HUES48 (cell line): ENCODE measurements around the gene HHAT.

Source experiments
- H3K27ac ChIP-seq: one replicate; pipeline ENCODE4 v1.7.0; 2013; ENCODE audit warnings: low read depth, low read length, inconsistent platforms
- H3K27me3 ChIP-seq: 2 replicates; pipeline ENCODE4 v1.6.1; 2013; ENCODE audit warnings: mild to moderate bottlenecking, low read length; ENCODE audit not compliant: control insufficient read depth, insufficient read depth
- H3K36me3 ChIP-seq: 2 replicates; pipeline ENCODE4 v1.6.1; 2013; ENCODE audit warnings: low read length; ENCODE audit not compliant: control insufficient read depth, insufficient read depth
- H3K4me1 ChIP-seq: 2 replicates; pipeline ENCODE4 v1.6.1; 2013; ENCODE audit warnings: mild to moderate bottlenecking, low read length; ENCODE audit not compliant: control insufficient read depth, insufficient read depth
- H3K4me3 ChIP-seq: 2 replicates; pipeline ENCODE4 v1.5.1; 2013; ENCODE audit warnings: mild to moderate bottlenecking, low read depth, low read length
- H3K9ac ChIP-seq: 2 replicates; pipeline ENCODE4 v1.6.1; 2013; ENCODE audit warnings: mild to moderate bottlenecking, low read depth, low read length, moderate library complexity
- H3K9me3 ChIP-seq: 2 replicates; pipeline ENCODE4 v1.6.1; 2013; ENCODE audit warnings: low read length; ENCODE audit not compliant: control insufficient read depth, insufficient read depth

HHAT gene

DNA sequence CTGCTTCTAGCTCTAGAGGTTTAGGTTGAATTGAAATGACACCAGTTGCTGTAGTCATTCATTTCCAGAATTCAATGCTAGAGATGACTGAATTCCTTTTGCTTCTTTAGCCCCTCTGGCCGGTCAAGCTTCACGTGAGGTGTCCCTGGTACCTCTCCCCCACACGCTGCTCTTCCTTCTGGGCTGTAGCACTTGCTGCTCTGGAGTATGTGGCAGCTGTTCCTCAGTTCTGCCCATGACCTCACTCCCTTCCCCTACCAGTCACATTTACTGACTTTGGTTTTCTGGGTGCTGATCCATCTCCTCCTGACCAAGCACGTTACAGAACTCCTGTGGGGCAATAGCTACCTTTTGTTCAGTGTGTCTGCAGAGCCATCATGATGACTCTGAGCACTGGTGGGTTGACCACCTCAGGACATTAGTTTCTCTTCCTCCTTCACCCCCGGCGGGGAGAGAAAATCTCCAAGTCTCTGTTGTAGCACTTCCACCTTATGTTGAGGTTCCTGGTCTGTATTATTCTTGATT lies 128.1 kb downstream of the HHAT start:
- no peaks in the 10 kb centered on the region for H3K27me3 ChIP-seq
- 0 out of 2 replicates have a peak, but pooled peaks cover 5% of the 10 kb centered on the region for H3K4me1 ChIP-seq

DNA sequence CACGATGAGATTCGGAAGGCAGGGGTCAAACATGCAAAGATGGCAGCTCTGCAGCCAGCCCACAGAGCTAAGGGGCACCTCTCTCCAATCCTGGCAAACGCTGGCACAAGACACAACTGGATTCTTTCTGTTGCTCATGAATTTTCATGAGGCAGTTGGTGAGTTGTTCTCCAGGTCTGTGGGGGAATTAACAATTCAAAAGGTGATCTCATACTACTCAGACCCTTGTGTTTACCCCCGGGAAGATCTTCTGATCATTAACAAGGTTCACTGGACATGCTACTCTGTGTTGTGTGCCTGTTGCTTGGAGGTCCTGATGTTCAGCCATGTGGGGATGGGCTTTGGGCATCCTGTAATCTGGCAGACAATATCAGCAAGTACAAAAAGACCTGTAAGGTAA lies 128.9 kb downstream of the HHAT start:
- Histone ChIP-seq H3K9ac (no peak overlapping the region), H3K4me3 (no peak overlapping the region), H3K4me1 (0 out of 2 replicates have a peak, but pooled peaks cover 5% of the 10 kb centered on the region), H3K27ac (no peak overlapping the region), H3K9me3 (no peaks in the 10 kb centered on the region), H3K27me3 (no peaks in the 10 kb centered on the region), H3K36me3 (no peaks in the 10 kb centered on the region)

More for the DNA sequence above, 128.1 kb downstream of the HHAT start:
- no peak overlapping the region for H3K9ac ChIP-seq
- H3K9me3 ChIP-seq, result no peaks in the 10 kb centered on the region
- H3K27ac ChIP-seq, result no peak overlapping the region
- H3K4me3 ChIP-seq, result no peak overlapping the region
- no peaks in the 10 kb centered on the region for H3K36me3 ChIP-seq

DNA sequence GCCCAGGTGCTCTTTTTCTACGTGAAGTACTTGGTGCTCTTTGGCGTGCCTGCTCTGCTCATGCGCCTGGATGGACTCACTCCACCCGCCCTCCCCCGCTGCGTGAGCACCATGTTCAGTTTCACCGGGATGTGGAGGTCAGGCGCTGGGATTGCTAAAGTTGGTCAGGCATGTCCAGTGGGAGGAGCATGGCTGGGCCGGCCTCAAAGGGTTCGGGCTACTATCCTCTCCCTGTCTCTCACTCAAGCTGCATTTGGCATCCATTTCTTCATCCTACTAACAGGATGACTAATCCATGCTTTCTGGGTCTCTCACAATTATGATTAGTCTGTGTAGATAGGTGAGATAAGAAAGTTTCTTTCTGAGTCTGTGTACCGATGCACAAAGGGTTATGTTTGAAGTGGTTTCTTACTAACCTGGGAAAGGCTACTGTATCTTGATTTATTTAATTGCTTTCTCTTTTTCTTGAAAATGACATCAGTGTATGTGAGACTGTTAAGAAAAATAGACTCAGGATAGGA lies 135.9 kb downstream of the HHAT start:
- Histone ChIP-seq H3K4me1 (no peaks in the 10 kb centered on the region), H3K36me3 (no peaks in the 10 kb centered on the region), H3K27ac (no peak overlapping the region), H3K4me3 (no peak overlapping the region), H3K9me3 (no peaks in the 10 kb centered on the region), H3K9ac (no peak overlapping the region), H3K27me3 (no peaks in the 10 kb centered on the region)

DNA sequence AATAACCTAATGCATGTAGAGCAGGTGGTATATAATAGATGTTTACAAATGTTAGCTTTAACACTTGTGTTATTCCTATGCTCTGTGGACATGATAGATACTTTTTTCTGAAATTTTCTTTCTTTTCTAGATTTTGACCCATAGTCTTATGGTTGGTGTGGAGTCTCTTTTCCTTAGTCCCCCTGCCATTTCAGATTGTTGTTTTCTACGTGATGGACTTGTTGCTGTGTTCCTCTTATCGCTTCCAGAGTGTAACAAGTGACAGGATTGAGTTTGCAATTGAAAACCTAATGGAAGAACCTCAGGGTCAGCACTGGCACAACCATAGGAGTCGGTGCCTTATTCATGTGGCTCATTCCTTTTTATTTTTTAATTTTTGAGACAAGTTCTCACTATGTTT lies 136.4 kb downstream of the HHAT start:
- Histone ChIP-seq H3K4me1 (no peaks in the 10 kb centered on the region), H3K27ac (no peak overlapping the region), H3K9ac (no peak overlapping the region), H3K36me3 (no peaks in the 10 kb centered on the region), H3K4me3 (no peak overlapping the region), H3K9me3 (no peaks in the 10 kb centered on the region), H3K27me3 (no peaks in the 10 kb centered on the region)

DNA sequence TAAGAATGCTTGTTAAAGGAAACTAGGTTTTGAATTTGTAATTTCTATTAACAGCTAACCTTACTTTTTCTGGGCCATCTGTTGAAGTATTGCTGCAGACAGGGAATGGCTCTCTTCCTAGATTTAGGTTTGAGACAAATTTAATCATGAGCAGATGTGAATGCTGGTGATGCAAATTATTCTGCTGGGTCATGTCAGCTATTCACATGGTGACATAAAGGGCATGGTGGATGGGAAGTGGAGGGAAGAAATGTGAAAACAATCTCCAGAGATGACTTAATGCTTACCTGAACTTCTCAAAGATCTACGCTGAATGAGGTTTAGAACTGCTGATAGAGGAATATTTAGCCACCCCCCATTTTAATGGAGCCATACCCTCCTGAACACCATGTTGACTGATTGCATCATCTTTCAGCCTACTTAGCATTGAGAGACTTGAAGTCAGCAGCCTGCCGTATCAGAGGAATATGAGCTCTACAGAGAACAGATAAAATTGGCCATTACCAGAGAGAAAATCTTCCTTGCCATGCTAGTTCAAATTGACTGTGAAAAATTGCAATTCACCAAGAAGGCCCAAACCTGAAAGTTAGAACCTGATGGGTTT lies 138.8 kb downstream of the HHAT start:
- H3K9ac ChIP-seq, result no peak overlapping the region
- no peaks in the 10 kb centered on the region for H3K4me1 ChIP-seq
- H3K27ac ChIP-seq, result no peak overlapping the region
- no peaks in the 10 kb centered on the region for H3K27me3 ChIP-seq
- no peak overlapping the region for H3K4me3 ChIP-seq
- no peaks in the 10 kb centered on the region for H3K36me3 ChIP-seq
- H3K9me3 ChIP-seq, result no peaks in the 10 kb centered on the region

DNA sequence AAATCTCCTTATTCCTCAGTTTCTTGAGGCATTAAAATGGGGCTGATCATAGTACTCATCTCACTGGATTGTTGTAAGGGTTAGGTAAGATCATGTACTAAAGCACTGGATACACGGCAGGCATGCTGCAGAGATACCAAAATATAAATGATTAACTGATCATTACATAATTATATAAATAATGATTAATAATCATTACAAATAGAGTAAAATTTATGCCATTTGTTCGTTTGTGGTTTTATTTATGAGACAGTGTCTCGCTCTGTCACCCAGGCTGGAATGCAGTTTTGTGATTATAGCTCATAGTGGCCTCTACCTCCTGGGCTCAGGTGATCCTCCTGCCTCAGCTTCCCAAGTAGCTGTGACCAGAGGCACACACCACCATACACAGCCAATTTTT lies 140.7 kb downstream of the HHAT start:
- Histone ChIP-seq H3K4me3 (no peak overlapping the region), H3K36me3 (no peaks in the 10 kb centered on the region)

DNA sequence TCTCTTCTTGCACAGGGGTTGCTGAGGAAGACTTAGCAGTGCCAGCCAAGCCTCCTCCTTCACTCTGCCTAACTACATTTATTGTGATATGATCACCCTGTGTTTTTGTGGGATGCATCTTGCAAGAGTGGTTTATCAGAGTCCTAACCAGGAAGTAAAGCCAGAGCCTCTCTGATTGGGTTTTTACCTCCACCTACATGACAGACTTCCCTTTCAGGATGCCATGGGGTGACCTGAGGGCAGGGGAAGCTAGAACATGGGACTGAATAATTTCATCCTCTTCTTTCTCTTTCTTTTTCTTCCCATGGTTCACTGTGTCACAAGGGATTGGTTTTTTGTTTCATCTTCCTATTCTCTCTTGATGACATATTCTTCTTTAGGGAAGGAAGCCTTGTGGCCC lies 146.6 kb downstream of the HHAT start:
- Histone ChIP-seq H3K4me3 (no peak overlapping the region), H3K9ac (no peak overlapping the region), H3K27ac (no peak overlapping the region), H3K36me3 (no peaks in the 10 kb centered on the region), H3K27me3 (no peaks in the 10 kb centered on the region), H3K4me1 (peaks cover 24% of the 10 kb centered on the region), H3K9me3 (no peaks in the 10 kb centered on the region)

More for the DNA sequence above, 140.7 kb downstream of the HHAT start:
- no peaks in the 10 kb centered on the region for H3K9me3 ChIP-seq
- peaks cover 14% of the 10 kb centered on the region for H3K4me1 ChIP-seq
- H3K27me3 ChIP-seq, result no peaks in the 10 kb centered on the region
- no peak overlapping the region for H3K27ac ChIP-seq
- H3K9ac ChIP-seq, result no peak overlapping the region

DNA sequence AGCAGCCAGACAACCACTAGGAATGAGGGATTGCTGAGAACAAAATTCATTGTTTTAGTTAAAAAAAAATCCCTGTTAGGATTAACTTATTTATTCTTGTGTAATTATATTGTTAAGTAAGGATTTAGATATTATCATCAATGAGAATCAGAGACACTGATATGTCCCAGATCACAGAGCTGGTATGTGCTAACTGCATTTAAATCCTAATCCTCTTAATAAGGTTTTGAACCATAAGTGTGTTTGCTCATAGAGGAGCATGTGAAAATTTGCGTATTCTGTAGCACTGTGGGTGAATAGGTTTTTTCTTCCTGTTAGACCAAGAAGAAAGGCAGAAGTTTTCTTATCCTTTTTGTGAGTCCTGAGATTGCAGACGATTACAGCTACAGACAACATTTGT lies 147.1 kb downstream of the HHAT start:
- Histone ChIP-seq H3K27ac (no peak overlapping the region), H3K27me3 (no peaks in the 10 kb centered on the region), H3K36me3 (no peaks in the 10 kb centered on the region), H3K9me3 (no peaks in the 10 kb centered on the region), H3K9ac (no peak overlapping the region), H3K4me3 (no peak overlapping the region), H3K4me1 (peaks cover 24% of the 10 kb centered on the region)

DNA sequence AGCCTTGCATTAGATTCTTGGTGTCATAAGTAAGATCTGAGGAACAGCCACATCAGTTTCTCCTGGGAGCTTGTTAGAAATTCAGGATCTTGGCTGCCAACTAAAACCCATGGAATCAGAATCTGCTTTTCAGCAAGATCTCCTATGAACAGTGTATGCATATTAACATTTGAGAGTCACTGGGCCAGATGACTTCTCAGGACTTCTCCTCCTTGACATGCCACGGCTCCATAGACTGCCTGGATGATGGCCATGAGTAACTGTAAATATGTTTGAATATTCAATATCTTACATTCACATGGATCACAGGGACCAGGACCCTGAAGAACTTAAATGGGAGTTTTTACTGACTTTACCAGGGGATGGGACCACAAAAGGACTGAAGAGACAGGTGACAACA lies 148.0 kb downstream of the HHAT start:
- Histone ChIP-seq H3K27ac (no peak overlapping the region), H3K4me1 (peaks cover 24% of the 10 kb centered on the region), H3K36me3 (no peaks in the 10 kb centered on the region), H3K9me3 (no peaks in the 10 kb centered on the region), H3K4me3 (no peak overlapping the region), H3K9ac (no peak overlapping the region), H3K27me3 (no peaks in the 10 kb centered on the region)

DNA sequence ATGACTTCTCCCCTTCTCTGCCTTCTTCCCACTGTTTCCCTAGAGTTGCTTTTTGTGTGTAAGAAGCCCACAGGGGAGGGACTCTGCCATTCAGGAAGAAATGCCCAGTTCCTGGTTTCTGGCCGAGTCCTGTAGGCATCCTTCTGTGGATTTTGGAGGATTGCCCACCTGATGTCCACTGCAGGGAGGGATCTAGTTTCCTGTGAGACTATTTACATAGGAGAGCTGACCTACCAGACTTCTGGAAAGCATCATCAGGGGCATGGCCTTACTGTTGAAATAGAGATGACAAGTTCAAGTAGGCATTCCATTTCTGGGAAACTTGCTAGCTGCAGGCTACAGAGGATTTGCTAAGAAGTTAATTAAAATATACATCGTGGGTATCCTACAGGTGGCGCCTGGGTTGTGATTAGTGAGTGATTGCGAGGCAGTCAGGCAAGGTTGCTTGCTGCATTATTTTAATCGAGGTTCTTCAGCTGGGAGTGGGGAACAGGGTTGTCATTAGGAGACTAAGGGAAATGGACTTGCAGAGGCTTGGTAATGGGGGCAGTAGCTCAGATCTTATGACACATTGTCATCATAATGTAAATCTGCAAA lies 148.7 kb downstream of the HHAT start:
- no peak overlapping the region for H3K4me3 ChIP-seq
- H3K27me3 ChIP-seq, result no peaks in the 10 kb centered on the region
- H3K9me3 ChIP-seq, result no peaks in the 10 kb centered on the region
- no peaks in the 10 kb centered on the region for H3K36me3 ChIP-seq
- peaks cover 24% of the 10 kb centered on the region for H3K4me1 ChIP-seq
- no peak overlapping the region for H3K27ac ChIP-seq
- H3K9ac ChIP-seq, result no peak overlapping the region

DNA sequence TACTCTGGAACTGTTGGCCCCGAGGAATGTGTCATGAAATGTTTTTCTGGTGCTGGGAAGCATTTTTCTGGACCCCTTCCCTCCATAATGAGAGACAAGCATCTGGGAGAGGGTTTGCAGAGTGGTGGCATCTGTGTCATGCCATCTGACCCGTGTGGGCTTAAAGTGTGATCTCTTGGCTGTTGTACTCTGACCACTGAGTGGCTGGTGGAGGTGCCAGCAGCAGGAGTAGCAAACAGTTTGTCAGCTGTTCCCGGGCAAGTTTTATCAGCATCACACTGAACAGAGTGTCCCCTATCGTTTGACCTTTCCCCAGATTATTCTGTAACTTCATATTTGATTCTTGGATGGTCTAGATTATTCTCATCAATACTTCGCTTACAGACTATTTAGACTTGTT lies 150.1 kb downstream of the HHAT start:
- H3K4me3 ChIP-seq, result no peak overlapping the region
- H3K9me3 ChIP-seq, result no peaks in the 10 kb centered on the region
- H3K9ac ChIP-seq, result no peak overlapping the region
- H3K36me3 ChIP-seq, result no peaks in the 10 kb centered on the region
- H3K4me1 ChIP-seq, result peaks cover 23% of the 10 kb centered on the region; the same call in 1 of the 2 replicates
- H3K27me3 ChIP-seq, result no peaks in the 10 kb centered on the region
- H3K27ac ChIP-seq, result no peak overlapping the region
